Muscle of leg (tissue), 11 donors: ENCODE data around the gene CDKN2D. TPM values are rescaled to one million over a fixed set of nuclear protein-coding genes. Genes with fewer than 3 reads are reported as not detected.
"Not testable (repeated sequence)": the region's sequence is repeated elsewhere in the genome, so short reads cannot be mapped to it uniquely, and the experiment has no call there.

Source experiments
- DNase-seq: peaks from one replicate; pipeline ENCODE4 v3.0.0; 2013
- H3K27ac ChIP-seq: one replicate; pipeline ENCODE4 v1.5.1; 2013; ENCODE audit warnings: mild to moderate bottlenecking, low read length, control low read depth
- H3K27me3 ChIP-seq: one replicate; pipeline ENCODE4 v1.6.1; 2013; ENCODE audit warnings: low read length; ENCODE audit not compliant: control insufficient read depth, insufficient read depth
- H3K36me3 ChIP-seq: one replicate; pipeline ENCODE4 v1.6.1; 2013; ENCODE audit warnings: low read length; ENCODE audit not compliant: control insufficient read depth, insufficient read depth
- H3K4me1 ChIP-seq: one replicate; pipeline ENCODE4 v1.6.1; 2013; ENCODE audit warnings: low read length; ENCODE audit not compliant: control insufficient read depth, insufficient read depth
- H3K4me3 ChIP-seq: one replicate; pipeline ENCODE4 v1.5.1; 2013; ENCODE audit warnings: low read length, control low read depth
- H3K9me3 ChIP-seq: replicated peaks from 2 replicates; pipeline ENCODE4 v1.6.1; 2013; ENCODE audit warnings: low read depth, low read length; ENCODE audit not compliant: control insufficient read depth
- WGBS: methylation state at CpG from one replicate; pipeline ENCODE4 v1.1.5; 2013; ENCODE audit warnings: missing lambda C conversion rate; ENCODE audit not compliant: insufficient coverage; 5-methylcytosine and 5-hydroxymethylcytosine counted together
- polyA plus RNA-seq, 8 donors: library from polyadenylated mRNA; unstranded; fragments of 120-200 nt; gene quantifications; one replicate each; pipeline versions ENCODE4 v1.2.1 to v1.2.3, GENCODE V29; 2013; ENCODE audit warnings: inconsistent platforms in 1 of 8, low replicate concordance in 1 of 8; ENCODE audit not compliant: insufficient read length in 8 of 8, insufficient read depth in 1 of 8
- total RNA-seq: library from RNA; stranded (reverse); fragments of 120-200 nt; gene quantifications from one replicate; pipeline ENCODE4 v1.2.4, GENCODE V29; 2013

Gene CDKN2D
- total and polyA plus RNA-seq, 9 donors: 6.8 to 19.5 (median 16.0) TPM

- DNase-seq: no peak
- H3K4me3 ChIP-seq: no peak overlapping the region
- peaks cover 24% of the 10 kb centered on the region for H3K27me3 ChIP-seq
- no peaks in the 10 kb centered on the region for H3K9me3 ChIP-seq
- H3K36me3 ChIP-seq: no peaks in the 10 kb centered on the region
- H3K4me1 ChIP-seq: peaks cover 3% of the 10 kb centered on the region
- WGBS: 75% methylated on average over 3 of the region's 9 CpGs
- no peak overlapping the region for H3K27ac ChIP-seq
These were observed 14.4 kb upstream of the CDKN2D start for GRCh38 chr19:10583036-10583776.

GRCh38 chr19:10582091-10582490, 13.3 kb upstream of the CDKN2D start:
- 90% methylated on average over 10 of the region's 13 CpGs for WGBS
- DNase-seq: no peak
- Histone ChIP-seq H3K27ac (no peak overlapping the region), H3K27me3 (peaks cover 17% of the 10 kb centered on the region), H3K9me3 (no peaks in the 10 kb centered on the region), H3K4me3 (no peak overlapping the region), H3K4me1 (peaks cover 3% of the 10 kb centered on the region), H3K36me3 (no peaks in the 10 kb centered on the region)

- Histone ChIP-seq H3K27ac (no peak overlapping the region), H3K27me3 (peaks cover 8% of the 10 kb centered on the region), H3K9me3 (no peaks in the 10 kb centered on the region), H3K4me3 (no peak overlapping the region), H3K4me1 (peaks cover 3% of the 10 kb centered on the region), H3K36me3 (no peaks in the 10 kb centered on the region)
- DNase-seq: peak; percentile 94
- WGBS: 11% methylated on average over 23 of the region's 31 CpGs
These were observed 12.3 kb upstream of the CDKN2D start for GRCh38 chr19:10580979-10581631.

GRCh38 chr19:10577951-10578350, 9.2 kb upstream of the CDKN2D start:
- DNase-seq: no peak
- H3K4me1 ChIP-seq: peaks cover 3% of the 10 kb centered on the region

GRCh38 chr19:10575011-10575716, 6.4 kb upstream of the CDKN2D start:
- 91% methylated on average over 3 of the region's 6 CpGs for WGBS
- Histone ChIP-seq H3K4me3 (no peak overlapping the region), H3K27ac (no peak overlapping the region), H3K4me1 (peaks cover 6% of the 10 kb centered on the region), H3K36me3 (no peaks in the 10 kb centered on the region), H3K27me3 (no peaks in the 10 kb centered on the region), H3K9me3 (no peaks in the 10 kb centered on the region)
- no peak for DNase-seq

More at GRCh38 chr19:10577951-10578350, 9.2 kb upstream of the CDKN2D start:
- Histone ChIP-seq H3K4me3 (no peak overlapping the region), H3K27me3 (no peaks in the 10 kb centered on the region), H3K36me3 (no peaks in the 10 kb centered on the region), H3K9me3 (no peaks in the 10 kb centered on the region), H3K27ac (no peak overlapping the region)
- 50% methylated on average over 2 of the region's 6 CpGs for WGBS

GRCh38 chr19:10574462-10574861, 5.7 kb upstream of the CDKN2D start:
- no peak overlapping the region for H3K4me3 ChIP-seq
- no peaks in the 10 kb centered on the region for H3K9me3 ChIP-seq
- 76% methylated on average over 7 of the region's 8 CpGs for WGBS
- peaks cover 10% of the 10 kb centered on the region for H3K4me1 ChIP-seq
- H3K27me3 ChIP-seq: no peaks in the 10 kb centered on the region
- no peak overlapping the region for H3K27ac ChIP-seq
- H3K36me3 ChIP-seq: no peaks in the 10 kb centered on the region
- DNase-seq: no peak

- H3K36me3 ChIP-seq, H3K27me3 ChIP-seq, DNase-seq, H3K4me3 ChIP-seq, H3K27ac ChIP-seq, H3K9me3 ChIP-seq: not testable (repeated sequence)
- WGBS: no CpG with 5 or more reads among the region's 6 CpGs
- peaks cover 13% of the 10 kb centered on the region for H3K4me1 ChIP-seq
These were observed 5.0 kb upstream of the CDKN2D start for GRCh38 chr19:10573793-10574192.

GRCh38 chr19:10568062-10568825, 535 bp downstream of the CDKN2D start:
- Histone ChIP-seq H3K4me1 (peaks cover 47% of the 10 kb centered on the region), H3K4me3 (peak overlapping the region; percentile 60), H3K36me3 (peaks cover 10% of the 10 kb centered on the region), H3K27ac (peak overlapping the region; percentile 57), H3K9me3 (no peaks in the 10 kb centered on the region), H3K27me3 (no peaks in the 10 kb centered on the region)
- DNase-seq: peak; percentile 50
- WGBS: under 1% methylated on average over 55 of the region's 58 CpGs

GRCh38 chr19:10567656-10568055, 1.1 kb downstream of the CDKN2D start:
- 0% methylated on average over 1 of the region's 5 CpGs for WGBS
- DNase-seq: peak; percentile 38
- H3K9me3 ChIP-seq: no peaks in the 10 kb centered on the region
- no peaks in the 10 kb centered on the region for H3K27me3 ChIP-seq
- H3K4me3 ChIP-seq: peak overlapping the region; percentile 60
- peaks cover 47% of the 10 kb centered on the region for H3K4me1 ChIP-seq
- peak overlapping the region; percentile 89 for H3K27ac ChIP-seq
- peaks cover 10% of the 10 kb centered on the region for H3K36me3 ChIP-seq
